ENCODE measurements around the gene KIF9. TPM values are rescaled to one million over a fixed set of nuclear protein-coding genes. Genes with fewer than 3 reads are reported as not detected.

Gene KIF9
- total and polyA plus RNA-seq, 11 donors, result 5.2 to 19.2 (median 8.7) TPM

DNA sequence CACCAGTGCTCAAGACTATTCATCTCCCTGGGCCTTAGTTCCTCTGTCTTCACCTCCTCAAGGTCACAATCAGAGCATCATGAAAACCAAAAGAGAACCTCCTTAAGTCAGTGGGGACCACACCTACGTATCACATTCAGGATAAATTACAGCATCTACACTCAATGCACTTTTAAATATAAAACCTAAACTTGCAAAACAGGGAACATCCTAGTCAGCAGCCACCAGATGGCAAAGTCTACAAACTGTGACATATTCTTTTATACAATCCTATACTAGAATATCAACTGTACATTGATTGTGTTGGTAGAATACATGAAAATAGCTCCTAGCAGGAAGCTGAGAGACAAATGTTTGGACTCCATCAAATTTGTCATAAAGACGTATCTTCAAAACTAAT is 7.9 kb downstream of the KIF9 start:
- intact Hi-C loops (cut with DNase I), result no loop called here
- 80 to 95% (median 94%) methylated on average over 2 of the region's 2 CpGs for WGBS, 4 donors
- no peak for ATAC-seq
- TF ChIP-seq, protein P1, sequence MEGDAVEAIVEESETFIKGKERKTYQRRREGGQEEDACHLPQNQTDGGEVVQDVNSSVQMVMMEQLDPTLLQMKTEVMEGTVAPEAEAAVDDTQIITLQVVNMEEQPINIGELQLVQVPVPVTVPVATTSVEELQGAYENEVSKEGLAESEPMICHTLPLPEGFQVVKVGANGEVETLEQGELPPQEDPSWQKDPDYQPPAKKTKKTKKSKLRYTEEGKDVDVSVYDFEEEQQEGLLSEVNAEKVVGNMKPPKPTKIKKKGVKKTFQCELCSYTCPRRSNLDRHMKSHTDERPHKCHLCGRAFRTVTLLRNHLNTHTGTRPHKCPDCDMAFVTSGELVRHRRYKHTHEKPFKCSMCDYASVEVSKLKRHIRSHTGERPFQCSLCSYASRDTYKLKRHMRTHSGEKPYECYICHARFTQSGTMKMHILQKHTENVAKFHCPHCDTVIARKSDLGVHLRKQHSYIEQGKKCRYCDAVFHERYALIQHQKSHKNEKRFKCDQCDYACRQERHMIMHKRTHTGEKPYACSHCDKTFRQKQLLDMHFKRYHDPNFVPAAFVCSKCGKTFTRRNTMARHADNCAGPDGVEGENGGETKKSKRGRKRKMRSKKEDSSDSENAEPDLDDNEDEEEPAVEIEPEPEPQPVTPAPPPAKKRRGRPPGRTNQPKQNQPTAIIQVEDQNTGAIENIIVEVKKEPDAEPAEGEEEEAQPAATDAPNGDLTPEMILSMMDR (IDR thresholded peaks at IDR 0.05), result no peak
- no peak for TF ChIP-seq POLR2A (IDR thresholded peaks at IDR 0.05)
- Histone ChIP-seq H3K4me3 (no peak overlapping the region), H3K4me1 (no peaks in the 10 kb centered on the region), H3K27me3 (no peaks in the 10 kb centered on the region), H3K9me3 (no peaks in the 10 kb centered on the region), H3K27ac (no peak overlapping the region), H3K36me3 (peaks cover 0 to 26% (median 0%) of the 10 kb centered on the region in 9 donors)
- no peak for DNase-seq

- intact Hi-C loops (cut with DNase I), result no loop called here
- Histone ChIP-seq H3K9me3 (no peaks in the 10 kb centered on the region), H3K4me3 (no peak overlapping the region), H3K27ac (no peak overlapping the region), H3K27me3 (no peaks in the 10 kb centered on the region), H3K36me3 (peaks cover 0 to 26% (median 0%) of the 10 kb centered on the region in 9 donors), H3K4me1 (no peaks in the 10 kb centered on the region)
- TF ChIP-seq POLR2A (IDR thresholded peaks at IDR 0.05), result no peak
- TF ChIP-seq, protein P1 (IDR thresholded peaks at IDR 0.05), result no peak
- ATAC-seq (no peak), DNase-seq (no peak)
- WGBS, 4 donors, result 89 to 93% (median 90%) methylated on average over 5 of the region's 5 CpGs
Measured at GRCh38 chr3:47273564-47273963, 9.0 kb downstream of the KIF9 start.

DNA sequence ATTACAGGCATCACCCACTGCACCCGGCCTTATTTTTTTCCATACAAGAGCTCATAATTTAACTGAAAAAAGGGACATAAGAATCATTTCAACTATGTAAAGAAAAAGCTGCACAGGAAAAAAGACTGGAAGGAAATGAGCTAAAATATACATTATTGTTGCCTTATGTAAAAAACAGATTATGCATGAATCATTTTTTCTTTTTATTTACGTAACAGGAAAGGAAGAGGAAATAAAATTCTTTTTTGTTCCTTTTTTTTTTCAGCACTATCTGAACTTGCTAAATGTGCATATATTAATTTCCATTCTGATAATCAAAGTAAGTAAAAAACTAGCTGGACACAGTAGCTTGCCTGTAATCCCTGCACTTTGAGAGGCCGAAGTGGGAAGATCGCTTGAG is 12.1 kb downstream of the KIF9 start:
- H3K27me3 ChIP-seq, result no peaks in the 10 kb centered on the region
- TF ChIP-seq, protein P1 (IDR thresholded peaks at IDR 0.05), result no peak
- no peak for TF ChIP-seq POLR2A (IDR thresholded peaks at IDR 0.05)

DNA sequence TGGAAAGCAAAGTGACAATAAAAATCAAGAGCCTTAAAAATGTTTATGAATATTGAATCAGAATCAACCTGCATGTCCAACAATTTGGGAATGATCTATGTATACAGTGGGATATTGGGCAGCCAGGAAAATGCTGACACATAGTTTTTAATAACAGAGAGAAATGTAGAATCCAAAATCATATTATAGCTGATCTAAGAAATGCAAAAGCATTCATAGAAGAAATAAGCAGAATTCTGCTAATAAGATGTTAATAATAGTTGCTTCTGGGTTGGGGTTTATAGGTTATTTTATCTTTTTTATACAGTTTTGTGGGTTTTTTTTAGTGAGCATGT is 15.1 kb downstream of the KIF9 start:
- peak overlapping the region; percentile 37 to 84 (median 65) for H3K27ac ChIP-seq
- no peak overlapping the region for H3K4me3 ChIP-seq
- H3K36me3 ChIP-seq, result peaks cover 0 to 7% (median 0%) of the 10 kb centered on the region in 9 donors
- peaks cover 0 to 29% (median 11%) of the 10 kb centered on the region in 12 donors for H3K4me1 ChIP-seq
- TF ChIP-seq, protein P1 (IDR thresholded peaks at IDR 0.05), result no peak
- TF ChIP-seq POLR2A (IDR thresholded peaks at IDR 0.05), result no peak
- intact Hi-C loops (cut with DNase I), result loop anchor here in 1 of 10 donors (10.0 kb wide), 1 partner anchor 103 kb away; the partner anchor contains the start of gene SETD2
- no peaks in the 10 kb centered on the region for H3K9me3 ChIP-seq
- DNase-seq (no peak), ATAC-seq (no peak)
- H3K27me3 ChIP-seq, result no peaks in the 10 kb centered on the region

More for the DNA sequence above, 12.1 kb downstream of the KIF9 start:
- 89 to 93% (median 91%) methylated on average over 4 of the region's 4 CpGs for WGBS, 4 donors
- Histone ChIP-seq H3K36me3 (peaks cover 0 to 21% (median 0%) of the 10 kb centered on the region in 9 donors), H3K27ac (no peak overlapping the region), H3K4me1 (peaks cover 0 to 28% (median 11%) of the 10 kb centered on the region in 12 donors), H3K9me3 (no peaks in the 10 kb centered on the region), H3K4me3 (no peak overlapping the region)
- DNase-seq, result no peak
- ATAC-seq, result no peak
- intact Hi-C loops (cut with DNase I), result no loop called here
